GM10248 (cell line): ENCODE data around the gene SPPL2C.

Experiments
- CTCF ChIA-PET: fragments of 300-600 bp; sonication (Branson Sonifier 250); formaldehyde crosslinking; extraction: SDS; loops from one replicate; lab custom pipeline; 2021; ENCODE audit warnings: antibody characterized with exemption; lab: Yijun Ruan, JAX
- POLR2A ChIA-PET: fragments of 350-650 bp; sonication (Branson Sonifier 250); formaldehyde crosslinking; extraction: SDS; loops from one replicate; lab custom pipeline; 2020; ENCODE audit warnings: antibody characterized with exemption; lab: Yijun Ruan, JAX
- DNase-seq: peaks from one replicate; pipeline ENCODE4 v3.0.0; 2012; ENCODE audit errors: extremely low spot score
- CTCF ChIP-seq: IDR thresholded peaks from 2 replicates; pipeline ENCODE4 v1.5.1; 2012; ENCODE audit warnings: mild to moderate bottlenecking, low read depth; ENCODE audit errors: extremely low read depth, missing control alignments, control extremely low read depth

Gene SPPL2C

DNA sequence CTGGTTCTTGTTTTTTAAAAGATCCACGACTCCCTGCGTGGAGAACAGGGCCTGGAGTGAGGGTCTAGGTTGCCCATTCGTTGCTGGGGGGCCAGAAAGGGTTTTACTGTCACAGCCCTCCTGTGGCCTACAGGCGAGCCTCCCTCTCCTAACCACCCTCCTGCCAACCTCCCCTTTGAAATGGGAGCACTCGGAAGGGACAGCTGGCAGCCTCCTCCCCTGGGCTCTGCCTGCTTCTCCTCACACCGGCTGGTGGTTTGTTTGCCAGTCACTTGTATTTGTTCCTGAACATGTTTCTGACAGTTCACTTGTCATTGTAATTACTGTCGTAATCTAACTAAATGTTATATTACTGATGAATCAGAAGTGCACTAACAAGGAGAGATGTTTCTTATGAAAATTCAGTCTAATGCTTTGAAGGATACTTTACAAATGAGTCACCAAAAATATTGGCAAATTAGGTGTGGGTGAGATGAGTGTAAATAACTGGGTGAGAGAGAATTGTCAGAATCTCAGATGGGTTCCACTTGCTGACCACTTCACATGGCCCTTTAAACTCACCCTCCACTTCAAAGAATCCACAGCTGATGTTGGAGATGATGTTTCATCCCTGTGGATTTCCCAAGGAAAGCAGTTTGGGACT lies 2.7 kb upstream of the SPPL2C start:
- no peak for TF ChIP-seq CTCF
- POLR2A ChIA-PET, result no interaction called here
- DNase-seq, result no peak
- CTCF ChIA-PET, result interaction anchor here (0.7 to 1.8 kb wide), 2 partner anchors 10 to 202 kb away, joined by 3 to 4 read pairs; no protein-coding TSS in a partner anchor

- DNase-seq, result no peak
- POLR2A ChIA-PET, result no interaction called here
- no peak for TF ChIP-seq CTCF
- CTCF ChIA-PET, result interaction anchor here (1.0 to 1.5 kb wide), 3 partner anchors 9 to 204 kb away, joined by 4 to 5 read pairs (median 4); no protein-coding TSS in a partner anchor
Observed at GRCh38 chr17:45843722-45844121, 959 bp upstream of the SPPL2C start.

GRCh38 chr17:45845376-45846185 lies 900 bp downstream of the SPPL2C start:
- ChIA-PET POLR2A (no interaction called here), CTCF (interaction anchor here (1.6 kb wide), 1 partner anchor 13 kb away, joined by 7 read pairs; no protein-coding TSS in a partner anchor)
- TF ChIP-seq CTCF, result no peak
- DNase-seq, result no peak

DNA sequence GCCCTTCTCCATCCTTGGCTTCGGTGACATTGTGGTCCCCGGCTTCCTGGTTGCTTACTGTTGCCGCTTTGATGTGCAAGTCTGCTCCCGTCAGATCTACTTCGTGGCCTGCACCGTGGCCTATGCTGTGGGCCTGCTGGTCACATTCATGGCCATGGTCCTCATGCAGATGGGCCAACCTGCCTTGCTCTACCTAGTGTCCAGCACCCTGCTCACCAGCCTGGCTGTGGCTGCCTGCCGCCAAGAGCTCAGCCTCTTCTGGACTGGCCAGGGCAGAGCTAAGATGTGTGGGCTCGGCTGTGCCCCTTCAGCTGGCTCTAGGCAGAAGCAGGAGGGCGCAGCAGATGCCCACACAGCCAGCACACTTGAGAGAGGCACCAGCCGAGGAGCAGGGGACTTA lies 1.5 kb downstream of the SPPL2C start:
- ChIA-PET POLR2A (no interaction called here), CTCF (interaction anchor here (1.1 to 1.6 kb wide), 2 partner anchors 14 to 206 kb away, joined by 4 to 7 read pairs; no protein-coding TSS in a partner anchor)
- no peak for TF ChIP-seq CTCF
- DNase-seq, result no peak

DNA sequence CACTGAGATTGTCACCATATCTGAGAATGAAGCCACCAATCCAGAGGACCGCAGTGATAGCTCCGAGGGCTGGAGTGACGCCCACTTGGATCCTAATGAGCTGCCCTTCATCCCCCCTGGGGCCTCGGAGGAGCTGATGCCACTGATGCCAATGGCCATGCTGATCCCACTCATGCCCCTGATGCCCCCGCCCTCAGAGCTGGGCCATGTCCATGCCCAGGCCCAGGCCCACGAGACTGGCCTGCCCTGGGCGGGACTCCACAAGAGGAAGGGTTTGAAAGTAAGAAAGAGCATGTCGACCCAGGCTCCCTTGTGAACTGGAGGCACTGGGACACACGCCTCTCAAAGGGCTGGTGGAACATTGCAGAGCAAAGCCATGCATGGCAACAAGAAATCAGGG lies 2.0 kb downstream of the SPPL2C start:
- DNase-seq, result no peak
- POLR2A ChIA-PET, result no interaction called here
- CTCF ChIA-PET, result interaction anchor here (1.1 to 1.6 kb wide), 2 partner anchors 14 to 207 kb away, joined by 4 to 7 read pairs; no protein-coding TSS in a partner anchor
- TF ChIP-seq CTCF, result no peak

DNA sequence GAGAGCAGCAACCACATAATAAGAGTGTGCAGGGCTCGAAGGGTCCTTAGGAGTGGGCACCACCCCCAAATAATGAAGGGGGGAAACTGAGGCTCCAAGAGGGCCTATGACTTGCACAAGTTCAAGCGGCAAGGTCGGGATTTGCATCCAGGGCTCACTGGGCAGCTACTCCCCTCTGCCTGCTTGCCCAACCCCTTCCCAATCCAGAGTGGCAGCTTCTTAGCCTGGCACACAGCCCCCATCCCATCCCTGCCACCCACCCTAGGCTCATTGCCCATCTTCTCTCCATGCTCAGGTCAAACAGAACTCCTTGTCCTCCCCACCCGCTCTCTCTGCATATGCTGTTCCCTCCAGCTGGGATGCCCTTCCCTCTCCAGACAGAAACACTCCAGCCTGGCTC lies 2.4 kb downstream of the SPPL2C start:
- ChIA-PET POLR2A (no interaction called here), CTCF (interaction anchor here (1.1 to 1.6 kb wide), 2 partner anchors 15 to 207 kb away, joined by 4 to 7 read pairs; no protein-coding TSS in a partner anchor)
- no peak for DNase-seq
- TF ChIP-seq CTCF, result no peak
